KG1 (cell line): ENCODE results near the gene TACR2.

Experiments used
- DNase-seq: peaks from one replicate; lab custom pipeline; 2025; lab: John Stamatoyannopoulos, UW

TACR2 gene

GRCh38 chr10:69372126-69372980, 44.4 kb downstream of the TACR2 start:
- no peak for DNase-seq

- DNase-seq, result no peak
Observed at GRCh38 chr10:69367469-69367868, 49.2 kb downstream of the TACR2 start.

GRCh38 chr10:69366738-69367137, 50.0 kb downstream of the TACR2 start:
- no peak for DNase-seq

GRCh38 chr10:69364232-69364940, 52.3 kb downstream of the TACR2 start:
- no peak for DNase-seq

- DNase-seq, result no peak
Observed at GRCh38 chr10:69363666-69364065, 53.1 kb downstream of the TACR2 start.

GRCh38 chr10:69362471-69362954, 54.2 kb downstream of the TACR2 start:
- no peak for DNase-seq

GRCh38 chr10:69361303-69361614, 55.5 kb downstream of the TACR2 start:
- DNase-seq, result no peak

GRCh38 chr10:69360485-69361302, 56.0 kb downstream of the TACR2 start:
- DNase-seq, result no peak

- no peak for DNase-seq
Observed at GRCh38 chr10:69359594-69359993, 57.1 kb downstream of the TACR2 start.

- DNase-seq, result no peak
Observed at GRCh38 chr10:69359148-69359547, 57.6 kb downstream of the TACR2 start.

GRCh38 chr10:69358148-69358795, 58.4 kb downstream of the TACR2 start:
- DNase-seq, result no peak

- DNase-seq, result no peak
Observed at GRCh38 chr10:69356187-69356586, 60.5 kb downstream of the TACR2 start.

GRCh38 chr10:69353977-69354635, 62.6 kb downstream of the TACR2 start:
- no peak for DNase-seq
